ENCODE measurements around the gene TICAM2.

TICAM2 gene

GRCh38 chr5:115583474-115583873 is 18.8 kb downstream of the TICAM2 start:
- Histone ChIP-seq H3K9ac (ENCODE audit: low read length) (no peak overlapping the region), H3K9me3 (ENCODE audit: control insufficient read depth, low read length) (no peaks in the 10 kb centered on the region), H3K27me3 (replicated peaks; ENCODE audit: control insufficient read depth, insufficient read depth, low read length) (no peaks in the 10 kb centered on the region), H3K4me3 (ENCODE audit: low read length) (peak overlapping the region; percentile 0), H3K4me1 (ENCODE audit: control insufficient read depth, insufficient read depth, low read length) (peaks cover 41% of the 10 kb centered on the region), H3K36me3 (ENCODE audit: control insufficient read depth, insufficient read depth, low read length, severe bottlenecking) (no peaks in the 10 kb centered on the region)
- peak; percentile 65 for DNase-seq (ENCODE audit: low read depth)

GRCh38 chr5:115580941-115581340 is 21.3 kb downstream of the TICAM2 start:
- no peak for DNase-seq (ENCODE audit: low read depth)
- H3K4me3 ChIP-seq (ENCODE audit: low read length): no peak overlapping the region
- H3K4me1 ChIP-seq (ENCODE audit: control insufficient read depth, insufficient read depth, low read length): peaks cover 33% of the 10 kb centered on the region
- no peaks in the 10 kb centered on the region for H3K27me3 ChIP-seq (replicated peaks; ENCODE audit: control insufficient read depth, insufficient read depth, low read length)
- no peaks in the 10 kb centered on the region for H3K36me3 ChIP-seq (ENCODE audit: control insufficient read depth, insufficient read depth, low read length, severe bottlenecking)
- H3K9me3 ChIP-seq (ENCODE audit: control insufficient read depth, low read length): peaks cover 7% of the 10 kb centered on the region
- no peak overlapping the region for H3K9ac ChIP-seq (ENCODE audit: low read length)

GRCh38 chr5:115579747-115580173 is 22.5 kb downstream of the TICAM2 start:
- Histone ChIP-seq H3K36me3 (ENCODE audit: control insufficient read depth, insufficient read depth, low read length, severe bottlenecking) (no peaks in the 10 kb centered on the region), H3K27me3 (replicated peaks; ENCODE audit: control insufficient read depth, insufficient read depth, low read length) (no peaks in the 10 kb centered on the region), H3K9ac (ENCODE audit: low read length) (peak overlapping the region; percentile 5), H3K4me1 (ENCODE audit: control insufficient read depth, insufficient read depth, low read length) (peaks cover 32% of the 10 kb centered on the region), H3K4me3 (ENCODE audit: low read length) (no peak overlapping the region), H3K9me3 (ENCODE audit: control insufficient read depth, low read length) (peaks cover 7% of the 10 kb centered on the region)
- peak; percentile 46 for DNase-seq (ENCODE audit: low read depth)

GRCh38 chr5:115579216-115579615 is 23.1 kb downstream of the TICAM2 start:
- no peak for DNase-seq (ENCODE audit: low read depth)
- Histone ChIP-seq H3K36me3 (ENCODE audit: control insufficient read depth, insufficient read depth, low read length, severe bottlenecking) (no peaks in the 10 kb centered on the region), H3K9me3 (ENCODE audit: control insufficient read depth, low read length) (peaks cover 7% of the 10 kb centered on the region), H3K4me3 (ENCODE audit: low read length) (no peak overlapping the region), H3K4me1 (ENCODE audit: control insufficient read depth, insufficient read depth, low read length) (peaks cover 28% of the 10 kb centered on the region), H3K27me3 (replicated peaks; ENCODE audit: control insufficient read depth, insufficient read depth, low read length) (no peaks in the 10 kb centered on the region), H3K9ac (ENCODE audit: low read length) (no peak overlapping the region)

GRCh38 chr5:115578657-115579056 is 23.6 kb downstream of the TICAM2 start:
- Histone ChIP-seq H3K36me3 (ENCODE audit: control insufficient read depth, insufficient read depth, low read length, severe bottlenecking) (no peaks in the 10 kb centered on the region), H3K4me3 (ENCODE audit: low read length) (no peak overlapping the region), H3K9ac (ENCODE audit: low read length) (no peak overlapping the region), H3K27me3 (replicated peaks; ENCODE audit: control insufficient read depth, insufficient read depth, low read length) (no peaks in the 10 kb centered on the region), H3K4me1 (ENCODE audit: control insufficient read depth, insufficient read depth, low read length) (peaks cover 24% of the 10 kb centered on the region), H3K9me3 (ENCODE audit: control insufficient read depth, low read length) (peaks cover 7% of the 10 kb centered on the region)
- no peak for DNase-seq (ENCODE audit: low read depth)

GRCh38 chr5:115577741-115578140 is 24.5 kb downstream of the TICAM2 start:
- Histone ChIP-seq H3K4me3 (ENCODE audit: low read length) (no peak overlapping the region), H3K4me1 (ENCODE audit: control insufficient read depth, insufficient read depth, low read length) (peaks cover 17% of the 10 kb centered on the region), H3K9ac (ENCODE audit: low read length) (no peak overlapping the region), H3K27me3 (replicated peaks; ENCODE audit: control insufficient read depth, insufficient read depth, low read length) (no peaks in the 10 kb centered on the region), H3K9me3 (ENCODE audit: control insufficient read depth, low read length) (peaks cover 7% of the 10 kb centered on the region), H3K36me3 (ENCODE audit: control insufficient read depth, insufficient read depth, low read length, severe bottlenecking) (no peaks in the 10 kb centered on the region)
- no peak for DNase-seq (ENCODE audit: low read depth)

GRCh38 chr5:115577329-115577728 is 24.9 kb downstream of the TICAM2 start:
- Histone ChIP-seq H3K4me3 (ENCODE audit: low read length) (no peak overlapping the region), H3K36me3 (ENCODE audit: control insufficient read depth, insufficient read depth, low read length, severe bottlenecking) (no peaks in the 10 kb centered on the region), H3K4me1 (ENCODE audit: control insufficient read depth, insufficient read depth, low read length) (peaks cover 21% of the 10 kb centered on the region), H3K9me3 (ENCODE audit: control insufficient read depth, low read length) (peaks cover 7% of the 10 kb centered on the region), H3K9ac (ENCODE audit: low read length) (no peak overlapping the region), H3K27me3 (replicated peaks; ENCODE audit: control insufficient read depth, insufficient read depth, low read length) (no peaks in the 10 kb centered on the region)
- DNase-seq (ENCODE audit: low read depth): no peak

GRCh38 chr5:115575167-115576070 is 26.9 kb downstream of the TICAM2 start:
- Histone ChIP-seq H3K36me3 (ENCODE audit: control insufficient read depth, insufficient read depth, low read length, severe bottlenecking) (no peaks in the 10 kb centered on the region), H3K4me1 (ENCODE audit: control insufficient read depth, insufficient read depth, low read length) (peaks cover 21% of the 10 kb centered on the region), H3K9me3 (ENCODE audit: control insufficient read depth, low read length) (peaks cover 7% of the 10 kb centered on the region), H3K9ac (ENCODE audit: low read length) (no peak overlapping the region), H3K27me3 (replicated peaks; ENCODE audit: control insufficient read depth, insufficient read depth, low read length) (no peaks in the 10 kb centered on the region), H3K4me3 (ENCODE audit: low read length) (no peak overlapping the region)
- no peak for DNase-seq (ENCODE audit: low read depth)

- DNase-seq (ENCODE audit: low read depth): peak; percentile 20
- Histone ChIP-seq H3K4me3 (ENCODE audit: low read length) (no peak overlapping the region), H3K4me1 (ENCODE audit: control insufficient read depth, insufficient read depth, low read length) (peaks cover 12% of the 10 kb centered on the region), H3K27me3 (replicated peaks; ENCODE audit: control insufficient read depth, insufficient read depth, low read length) (no peaks in the 10 kb centered on the region), H3K9me3 (ENCODE audit: control insufficient read depth, low read length) (peaks cover 7% of the 10 kb centered on the region), H3K9ac (ENCODE audit: low read length) (no peak overlapping the region), H3K36me3 (ENCODE audit: control insufficient read depth, insufficient read depth, low read length, severe bottlenecking) (no peaks in the 10 kb centered on the region)
Observed at GRCh38 chr5:115573133-115573532, 29.1 kb downstream of the TICAM2 start.

GRCh38 chr5:115571441-115571878 is 30.8 kb downstream of the TICAM2 start:
- DNase-seq (ENCODE audit: low read depth): no peak
- H3K4me3 ChIP-seq (ENCODE audit: low read length): no peak overlapping the region
- no peaks in the 10 kb centered on the region for H3K27me3 ChIP-seq (replicated peaks; ENCODE audit: control insufficient read depth, insufficient read depth, low read length)
- no peaks in the 10 kb centered on the region for H3K36me3 ChIP-seq (ENCODE audit: control insufficient read depth, insufficient read depth, low read length, severe bottlenecking)
- no peak overlapping the region for H3K9ac ChIP-seq (ENCODE audit: low read length)
- no peaks in the 10 kb centered on the region for H3K9me3 ChIP-seq (ENCODE audit: control insufficient read depth, low read length)
- peaks cover 12% of the 10 kb centered on the region for H3K4me1 ChIP-seq (ENCODE audit: control insufficient read depth, insufficient read depth, low read length)

- DNase-seq (ENCODE audit: low read depth): no peak
- Histone ChIP-seq H3K9me3 (ENCODE audit: control insufficient read depth, low read length) (no peaks in the 10 kb centered on the region), H3K36me3 (ENCODE audit: control insufficient read depth, insufficient read depth, low read length, severe bottlenecking) (no peaks in the 10 kb centered on the region), H3K4me1 (ENCODE audit: control insufficient read depth, insufficient read depth, low read length) (peaks cover 27% of the 10 kb centered on the region), H3K4me3 (ENCODE audit: low read length) (no peak overlapping the region), H3K9ac (ENCODE audit: low read length) (no peak overlapping the region), H3K27me3 (replicated peaks; ENCODE audit: control insufficient read depth, insufficient read depth, low read length) (no peaks in the 10 kb centered on the region)
Observed at GRCh38 chr5:115568668-115569067, 33.6 kb downstream of the TICAM2 start.
